ENCODE data around the gene RAB31.
"Not testable (repeated sequence)": the region's sequence is repeated elsewhere in the genome, so short reads cannot be mapped to it uniquely, and the experiment has no call there.

Gene RAB31

GRCh38 chr18:9845256-9845655 lies 137.2 kb downstream of the RAB31 start:
- no peak for DNase-seq

- no peak for DNase-seq
Observed at GRCh38 chr18:9846162-9846925, 138.2 kb downstream of the RAB31 start.

GRCh38 chr18:9848170-9848879 lies 140.2 kb downstream of the RAB31 start:
- no peak for DNase-seq

- no peak for DNase-seq
Observed at GRCh38 chr18:9849407-9850283, 141.5 kb downstream of the RAB31 start.

GRCh38 chr18:9850309-9850708 lies 142.2 kb downstream of the RAB31 start:
- no peak for DNase-seq

GRCh38 chr18:9851511-9851910 lies 143.4 kb downstream of the RAB31 start:
- no peak for DNase-seq

GRCh38 chr18:9852266-9853081 lies 144.4 kb downstream of the RAB31 start:
- DNase-seq: no peak

GRCh38 chr18:9854801-9855676 lies 146.9 kb downstream of the RAB31 start:
- no peak for DNase-seq

GRCh38 chr18:9855681-9856080 lies 147.6 kb downstream of the RAB31 start:
- DNase-seq: no peak

- no peak for DNase-seq
Observed at GRCh38 chr18:9856092-9856491, 148.0 kb downstream of the RAB31 start.

- not testable (repeated sequence) for DNase-seq
Observed at GRCh38 chr18:9857479-9857998, 149.4 kb downstream of the RAB31 start.

- no peak for DNase-seq
Observed at GRCh38 chr18:9858642-9859041, 150.5 kb downstream of the RAB31 start.

GRCh38 chr18:9859232-9859631 lies 151.1 kb downstream of the RAB31 start:
- no peak for DNase-seq

- no peak for DNase-seq
Observed at GRCh38 chr18:9860682-9861081, 152.6 kb downstream of the RAB31 start.

- no peak for DNase-seq
Observed at GRCh38 chr18:9861157-9861556, 153.1 kb downstream of the RAB31 start.

GRCh38 chr18:9861933-9862332 lies 153.8 kb downstream of the RAB31 start:
- no peak for DNase-seq

GRCh38 chr18:9862686-9863085 lies 154.6 kb downstream of the RAB31 start:
- no peak for DNase-seq

- no peak for DNase-seq
Observed at GRCh38 chr18:9863282-9863681, 155.2 kb downstream of the RAB31 start.

GRCh38 chr18:9865764-9866490 lies 157.8 kb downstream of the RAB31 start:
- DNase-seq: no peak

- DNase-seq: no peak
Observed at GRCh38 chr18:9866627-9867026, 158.5 kb downstream of the RAB31 start.

Measured in cortex of kidney (tissue), 1 donor.